ENCODE measurements around the gene ATOX1. TPM values are rescaled to one million over a fixed set of nuclear protein-coding genes. Genes with fewer than 3 reads are reported as not detected.
A peak's percentile ranks its signal among the peaks of the same experiment; 100 is the strongest.
"Not testable (repeated sequence)": the region's sequence is repeated elsewhere in the genome, so short reads cannot be mapped to it uniquely, and the experiment has no call there.

The ATOX1 gene
- total RNA-seq, 4 donors from 2014 or later, result 56.0 to 109 (median 74.5) TPM

- H3K27ac ChIP-seq, result no peak overlapping the region
- H3K4me1 ChIP-seq, result peaks cover 0 to 45% (median 12%) of the 10 kb centered on the region in 3 donors
- no peak for DNase-seq
- intact Hi-C loops (cut with DNase I), result no loop called here
- H3K4me3 ChIP-seq, result no peak overlapping the region
- H3K27me3 ChIP-seq, result no peaks in the 10 kb centered on the region
- TF ChIP-seq, protein P1, sequence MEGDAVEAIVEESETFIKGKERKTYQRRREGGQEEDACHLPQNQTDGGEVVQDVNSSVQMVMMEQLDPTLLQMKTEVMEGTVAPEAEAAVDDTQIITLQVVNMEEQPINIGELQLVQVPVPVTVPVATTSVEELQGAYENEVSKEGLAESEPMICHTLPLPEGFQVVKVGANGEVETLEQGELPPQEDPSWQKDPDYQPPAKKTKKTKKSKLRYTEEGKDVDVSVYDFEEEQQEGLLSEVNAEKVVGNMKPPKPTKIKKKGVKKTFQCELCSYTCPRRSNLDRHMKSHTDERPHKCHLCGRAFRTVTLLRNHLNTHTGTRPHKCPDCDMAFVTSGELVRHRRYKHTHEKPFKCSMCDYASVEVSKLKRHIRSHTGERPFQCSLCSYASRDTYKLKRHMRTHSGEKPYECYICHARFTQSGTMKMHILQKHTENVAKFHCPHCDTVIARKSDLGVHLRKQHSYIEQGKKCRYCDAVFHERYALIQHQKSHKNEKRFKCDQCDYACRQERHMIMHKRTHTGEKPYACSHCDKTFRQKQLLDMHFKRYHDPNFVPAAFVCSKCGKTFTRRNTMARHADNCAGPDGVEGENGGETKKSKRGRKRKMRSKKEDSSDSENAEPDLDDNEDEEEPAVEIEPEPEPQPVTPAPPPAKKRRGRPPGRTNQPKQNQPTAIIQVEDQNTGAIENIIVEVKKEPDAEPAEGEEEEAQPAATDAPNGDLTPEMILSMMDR (IDR thresholded peaks at IDR 0.05), result no peak
- TF ChIP-seq POLR2A (IDR thresholded peaks at IDR 0.05), result no peak
- H3K36me3 ChIP-seq, result no peaks in the 10 kb centered on the region
- no peaks in the 10 kb centered on the region for H3K9me3 ChIP-seq
These were observed 57.6 kb downstream of the ATOX1 start for GRCh38 chr5:151700820-151701219.

DNA sequence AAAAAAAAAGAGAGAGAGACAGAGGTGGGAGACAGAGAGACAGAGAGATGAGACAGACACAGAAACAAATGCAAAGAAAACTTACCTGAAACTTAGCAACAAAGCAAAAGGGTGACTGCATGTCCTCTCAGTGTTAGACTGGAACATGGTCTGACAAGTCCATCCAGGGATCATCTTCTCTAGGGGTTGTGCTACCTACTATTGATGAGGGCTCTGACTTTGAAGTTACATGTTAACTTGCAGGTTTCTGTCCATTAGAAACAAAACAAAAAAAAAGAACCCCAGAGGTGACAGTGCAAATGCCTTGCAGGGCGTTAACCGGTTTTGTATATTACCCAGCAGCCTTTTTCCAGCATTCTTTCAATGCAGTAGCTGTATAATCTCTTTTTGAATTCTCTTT is 58.1 kb downstream of the ATOX1 start:
- H3K9me3 ChIP-seq, result no peaks in the 10 kb centered on the region
- peak overlapping the region in 1 of 4 donors; percentile 76 for H3K27ac ChIP-seq
- DNase-seq, result no peak
- peaks cover 0 to 47% (median 12%) of the 10 kb centered on the region in 3 donors for H3K4me1 ChIP-seq
- no peak overlapping the region for H3K4me3 ChIP-seq
- WGBS, 2 donors, result 85 to 86% methylated on average over 2 of the region's 2 CpGs
- intact Hi-C loops (cut with DNase I), result no loop called here
- no peaks in the 10 kb centered on the region for H3K27me3 ChIP-seq
- no peak for TF ChIP-seq POLR2A (IDR thresholded peaks at IDR 0.05)
- no peaks in the 10 kb centered on the region for H3K36me3 ChIP-seq

GRCh38 chr5:151699071-151699901 is 59.1 kb downstream of the ATOX1 start:
- 45 to 46% methylated on average over 13 of the region's 13 CpGs for WGBS, 2 donors
- no peaks in the 10 kb centered on the region for H3K36me3 ChIP-seq
- no peak for DNase-seq
- peak overlapping the region; percentile 55 to 85 (median 79) for H3K27ac ChIP-seq
- TF ChIP-seq, protein P1 (IDR thresholded peaks at IDR 0.05), result no peak
- no peak for TF ChIP-seq POLR2A (IDR thresholded peaks at IDR 0.05)
- H3K27me3 ChIP-seq, result no peaks in the 10 kb centered on the region
- peaks cover 0 to 47% (median 12%) of the 10 kb centered on the region in 3 donors for H3K4me1 ChIP-seq
- intact Hi-C loops (cut with DNase I), result no loop called here
- no peaks in the 10 kb centered on the region for H3K9me3 ChIP-seq
- H3K4me3 ChIP-seq, result peak overlapping the region in 1 of 4 donors; percentile 17

DNA sequence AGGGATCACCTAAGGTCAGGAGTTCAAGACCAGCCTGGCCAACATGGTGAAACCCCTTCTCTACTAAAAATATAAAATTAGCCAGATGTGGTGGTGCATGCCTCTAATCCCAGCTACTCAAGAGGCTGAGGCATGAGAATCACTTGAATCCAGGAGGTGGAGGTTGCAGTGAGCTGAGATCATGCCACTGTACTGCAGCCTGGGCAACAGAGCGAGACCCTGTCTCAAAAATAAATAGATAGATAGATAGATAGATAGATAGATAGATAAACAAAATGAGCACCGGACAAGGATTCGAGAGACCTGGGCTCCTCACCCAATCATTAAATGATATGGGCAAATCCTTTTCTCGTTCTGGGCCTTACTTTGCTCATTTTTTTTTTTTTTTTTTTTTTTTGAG is 60.4 kb downstream of the ATOX1 start:
- Histone ChIP-seq H3K4me1 (peaks cover 0 to 47% (median 12%) of the 10 kb centered on the region in 3 donors), H3K27ac (peak overlapping the region in 2 of 4 donors; percentile 75 to 83)
- WGBS, 2 donors, result 93 to 97% methylated on average over 4 of the region's 4 CpGs
- H3K9me3 ChIP-seq; H3K4me3 ChIP-seq; intact Hi-C loops (cut with DNase I); H3K36me3 ChIP-seq; H3K27me3 ChIP-seq; DNase-seq: not testable (repeated sequence)

DNA sequence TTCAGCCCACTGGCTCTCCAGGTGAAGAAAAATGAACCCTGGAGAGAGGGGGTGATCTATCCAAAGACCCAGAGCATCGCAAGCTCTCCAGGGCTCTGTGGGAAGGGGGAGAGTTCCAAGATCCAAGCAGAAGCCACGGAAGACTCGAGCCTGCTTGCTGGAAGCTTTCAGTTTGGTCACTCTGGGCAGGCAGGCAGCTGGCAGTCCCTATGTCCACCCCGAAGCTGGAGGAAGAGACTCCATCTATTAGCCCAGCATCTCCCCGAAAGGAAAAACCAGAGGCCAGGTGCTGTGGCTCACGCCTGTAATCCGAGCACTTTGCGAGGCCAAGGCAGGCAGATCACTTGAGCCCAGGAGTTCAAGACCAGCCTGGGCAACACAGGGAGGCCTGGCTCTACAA is 61.0 kb downstream of the ATOX1 start:
- TF ChIP-seq, protein P1 (IDR thresholded peaks at IDR 0.05), result no peak
- TF ChIP-seq POLR2A (IDR thresholded peaks at IDR 0.05), result no peak
- H3K36me3 ChIP-seq, result no peaks in the 10 kb centered on the region
- intact Hi-C loops (cut with DNase I), result no loop called here
- peak overlapping the region in 3 of 4 donors; percentile 56 to 83 (median 75) for H3K27ac ChIP-seq
- H3K4me1 ChIP-seq, result peaks cover 0 to 47% (median 12%) of the 10 kb centered on the region in 3 donors
- H3K9me3 ChIP-seq, result no peaks in the 10 kb centered on the region
- no peak for DNase-seq
- no peaks in the 10 kb centered on the region for H3K27me3 ChIP-seq
- WGBS, 2 donors, result 68 to 85% methylated on average over 7 to 8 of the region's 8 CpGs
- no peak overlapping the region for H3K4me3 ChIP-seq

GRCh38 chr5:151696470-151697061 is 61.9 kb downstream of the ATOX1 start:
- peak; percentile 6 for DNase-seq
- WGBS, 2 donors, result 38 to 51% methylated on average over 14 to 15 of the region's 20 CpGs

More at GRCh38 chr5:151696470-151697061, 61.9 kb downstream of the ATOX1 start:
- H3K4me3 ChIP-seq, result peak overlapping the region in 1 of 4 donors; percentile 3
- H3K27me3 ChIP-seq, result no peaks in the 10 kb centered on the region
- peaks cover 0 to 47% (median 12%) of the 10 kb centered on the region in 3 donors for H3K4me1 ChIP-seq
- no peaks in the 10 kb centered on the region for H3K9me3 ChIP-seq
- TF ChIP-seq, protein P1 (IDR thresholded peaks at IDR 0.05), result no peak
- TF ChIP-seq POLR2A (IDR thresholded peaks at IDR 0.05), result no peak
- H3K36me3 ChIP-seq, result no peaks in the 10 kb centered on the region
- intact Hi-C loops (cut with DNase I), result no loop called here
- H3K27ac ChIP-seq, result peak overlapping the region; percentile 41 to 83 (median 79)

All from esophagus squamous epithelium (tissue), 5 donors.